Fibroblast of the aortic adventitia (primary cell): Measurements from ENCODE around the gene GZMM. TPM values are rescaled to one million over a fixed set of nuclear protein-coding genes. Genes with fewer than 3 reads are reported as not detected.

Experiments used
- DNase-seq: peaks from one replicate; pipeline ENCODE4 v3.0.0-alpha.2; 2010; ENCODE audit warnings: low read depth
- H3K4me3 ChIP-seq: 2 replicates; pipeline ENCODE4 v1.5.1; 2011; ENCODE audit warnings: low read depth, mild to moderate bottlenecking, control low read depth, low read length, moderate library complexity
- CTCF ChIP-seq: IDR thresholded peaks from 2 replicates; pipeline ENCODE4 v1.5.1; 2011; ENCODE audit warnings: mild to moderate bottlenecking, low read length, control low read depth, inconsistent platforms; ENCODE audit not compliant: insufficient read depth
- total RNA-seq: library from RNA; depleted of rRNA; stranded (reverse); fragments of >200 nt; gene quantifications from 2 replicates; pipeline ENCODE4 v1.2.3, GENCODE V29; 2012; ENCODE audit warnings: low replicate concordance

Gene GZMM
- total RNA-seq, 1 donor = not detected

- no peak for TF ChIP-seq CTCF
- DNase-seq = no peak
- no peak overlapping the region for H3K4me3 ChIP-seq
Measured at GRCh38 chr19:522726-523125, 21.1 kb upstream of the GZMM start.

GRCh38 chr19:524062-524674 is 19.7 kb upstream of the GZMM start:
- no peak for TF ChIP-seq CTCF
- no peak overlapping the region for H3K4me3 ChIP-seq
- DNase-seq = no peak

GRCh38 chr19:525029-525428 is 18.8 kb upstream of the GZMM start:
- H3K4me3 ChIP-seq = no peak overlapping the region
- no peak for DNase-seq
- TF ChIP-seq CTCF = no peak

- H3K4me3 ChIP-seq = no peak overlapping the region
- TF ChIP-seq CTCF = no peak
- no peak for DNase-seq
Measured at GRCh38 chr19:525857-526419, 17.9 kb upstream of the GZMM start.

- no peak for TF ChIP-seq CTCF
- no peak for DNase-seq
Measured at GRCh38 chr19:530134-531008, 13.5 kb upstream of the GZMM start.

GRCh38 chr19:531009-531752 is 12.7 kb upstream of the GZMM start:
- H3K4me3 ChIP-seq = peak overlapping the region; percentile 84
- peak; percentile 74 for DNase-seq
- no peak for TF ChIP-seq CTCF

More at GRCh38 chr19:530134-531008, 13.5 kb upstream of the GZMM start:
- H3K4me3 ChIP-seq = peak overlapping the region; percentile 77
